Thyroid gland (tissue), 4 donors: ENCODE data around the gene PRKCA.

Experiments
- POLR2A ChIP-seq, 2 donors: fragments of 450-650 bp; IDR thresholded peaks; one replicate each; pipeline ENCODE4 v1.6.1; 2017; ENCODE audit warnings: antibody characterized with exemption in 2 of 2, mild to moderate bottlenecking in 2 of 2, moderate library complexity in 1 of 2
- TF ChIP-seq, protein P1 (sequence below), 6 experiments: fragments of 200-600 bp in 3 of 6; fragments of 450-650 bp in 3 of 6; sonication (generic) in 3 of 6; IDR thresholded peaks; one replicate each; pipeline ENCODE4 v1.5.1; 2016 to 2019; ENCODE audit warnings: antibody characterized with exemption in 6 of 6, mild to moderate bottlenecking in 2 of 6, inconsistent platforms in 1 of 6, moderate library complexity in 1 of 6

DNA sequence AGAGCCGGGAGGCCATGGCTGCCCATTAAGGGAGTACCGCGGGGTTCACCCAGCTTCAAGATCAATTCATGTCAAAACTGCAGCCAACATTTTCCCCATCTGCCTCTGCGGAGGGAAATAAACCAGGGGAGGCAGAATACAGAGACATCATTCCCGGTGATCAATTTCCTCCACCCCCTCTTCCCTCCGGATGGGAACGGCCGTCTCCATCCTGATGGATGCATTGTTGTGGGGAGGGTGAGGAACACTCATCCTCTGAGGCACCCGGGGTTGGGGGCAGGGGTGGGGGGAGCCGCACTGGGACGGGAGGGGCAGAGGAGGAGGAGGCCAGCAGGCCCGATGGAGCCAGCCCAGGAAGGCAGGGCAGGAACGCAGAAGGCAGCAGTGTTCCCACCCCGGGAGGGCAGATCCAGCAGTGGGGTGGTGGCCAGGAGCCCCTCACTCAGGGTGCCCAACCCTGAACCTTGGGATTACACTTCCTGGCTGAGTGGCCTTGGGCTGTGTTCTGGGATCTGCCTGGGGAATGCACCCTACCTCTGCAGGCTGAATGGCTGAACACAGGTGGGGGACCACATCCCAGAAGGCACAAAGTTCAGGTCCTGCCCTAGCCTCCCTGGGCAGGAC is 546.7 kb downstream of the PRKCA start:
- TF ChIP-seq, protein P1, sequence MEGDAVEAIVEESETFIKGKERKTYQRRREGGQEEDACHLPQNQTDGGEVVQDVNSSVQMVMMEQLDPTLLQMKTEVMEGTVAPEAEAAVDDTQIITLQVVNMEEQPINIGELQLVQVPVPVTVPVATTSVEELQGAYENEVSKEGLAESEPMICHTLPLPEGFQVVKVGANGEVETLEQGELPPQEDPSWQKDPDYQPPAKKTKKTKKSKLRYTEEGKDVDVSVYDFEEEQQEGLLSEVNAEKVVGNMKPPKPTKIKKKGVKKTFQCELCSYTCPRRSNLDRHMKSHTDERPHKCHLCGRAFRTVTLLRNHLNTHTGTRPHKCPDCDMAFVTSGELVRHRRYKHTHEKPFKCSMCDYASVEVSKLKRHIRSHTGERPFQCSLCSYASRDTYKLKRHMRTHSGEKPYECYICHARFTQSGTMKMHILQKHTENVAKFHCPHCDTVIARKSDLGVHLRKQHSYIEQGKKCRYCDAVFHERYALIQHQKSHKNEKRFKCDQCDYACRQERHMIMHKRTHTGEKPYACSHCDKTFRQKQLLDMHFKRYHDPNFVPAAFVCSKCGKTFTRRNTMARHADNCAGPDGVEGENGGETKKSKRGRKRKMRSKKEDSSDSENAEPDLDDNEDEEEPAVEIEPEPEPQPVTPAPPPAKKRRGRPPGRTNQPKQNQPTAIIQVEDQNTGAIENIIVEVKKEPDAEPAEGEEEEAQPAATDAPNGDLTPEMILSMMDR (IDR thresholded peaks at IDR 0.05) = no peak
- no peak for TF ChIP-seq POLR2A (IDR thresholded peaks at IDR 0.05)
